Ovary (tissue), 3 donors: ENCODE measurements around the gene GLCCI1.

Experiments
- CTCF ChIP-seq, 3 donors: fragments of 450-650 bp in 2 of 3; fragments of 200-600 bp in 1 of 3; IDR thresholded peaks; one replicate each; pipeline versions ENCODE4 v1.5.1 to v1.8.0; 2016 to 2022; ENCODE audit warnings: antibody characterized with exemption in 3 of 3, mild to moderate bottlenecking in 1 of 3
- EP300 ChIP-seq: sonication (generic); formaldehyde crosslinking; IDR thresholded peaks from one replicate; pipeline ENCODE4 v1.6.1; 2017; ENCODE audit warnings: antibody characterized with exemption
- POLR2A ChIP-seq: fragments of 450-650 bp; IDR thresholded peaks from one replicate; pipeline ENCODE4 v1.6.1; 2017; ENCODE audit warnings: antibody characterized with exemption, mild to moderate bottlenecking, moderate library complexity
- donor health status: DM: no; HTN: no; CAD: no.

GRCh38 chr7:8003077-8003476, 34.5 kb downstream of the GLCCI1 start:
- TF ChIP-seq POLR2A (no peak), CTCF (IDR thresholded peaks at IDR 0.05) (no peak), EP300 (no peak)
